Measurements from ENCODE around the gene GGCT. TPM values are rescaled to one million over a fixed set of nuclear protein-coding genes. Genes with fewer than 3 reads are reported as not detected.

Gene GGCT
- polyA plus RNA-seq, 1 donor (not counting 4 experiments of a cell fraction or from before 2014, with no cell fraction given): 59.8 TPM

GRCh38 chr7:30505174-30505697 is 607 bp upstream of the GGCT start:
- H3K79me2 ChIP-seq (ENCODE audit: control insufficient read depth, insufficient read depth, low read length): peaks cover 41% of the 10 kb centered on the region
- DNase-seq (ENCODE audit: low read depth, low spot score) (no peak), FAIRE-seq (no peak)
- H3K4me2 ChIP-seq (ENCODE audit: control insufficient read depth, extremely low read depth, insufficient read depth, low read depth, low read length): peak overlapping the region; percentile 100
- H3K9ac ChIP-seq (ENCODE audit: control insufficient read depth, extremely low read depth, insufficient read depth, low read length): peak overlapping the region; percentile 92
- no peaks in the 10 kb centered on the region for H3K9me3 ChIP-seq (ENCODE audit: control insufficient read depth, low read depth, low read length)
- H4K20me1 ChIP-seq (ENCODE audit: control insufficient read depth, extremely low read depth, insufficient read depth, low read length): no peaks in the 10 kb centered on the region
- peak overlapping the region; percentile 84 for H3K27ac ChIP-seq (ENCODE audit: control insufficient read depth, insufficient read depth, low read length)
- H3K4me3 ChIP-seq (ENCODE audit: control insufficient read depth in 2 of 3, extremely low read depth in 1 of 3, insufficient read depth in 2 of 3, low read depth in 1 of 3, low read length in 3 of 3): peak overlapping the region; percentile 74 to 93 (median 93)
- H3K4me1 ChIP-seq (ENCODE audit: control insufficient read depth, extremely low read depth, insufficient read depth, low read length): peaks cover 45% of the 10 kb centered on the region
- H3K9me1 ChIP-seq (ENCODE audit: control insufficient read depth, extremely low read depth, insufficient read depth, low read length): no peaks in the 10 kb centered on the region
- H3K27me3 ChIP-seq (ENCODE audit: control insufficient read depth, extremely low read depth, insufficient read depth, low read length): no peaks in the 10 kb centered on the region
- dilution Hi-C loops (cut with MboI; ENCODE audit: extremely low pct_ligation_motif_present, low sequenced_read_pairs): no loop called here
- peak overlapping the region; percentile 78 for H2AFZ ChIP-seq (ENCODE audit: control insufficient read depth, low read length)
- peaks cover 0 to 4% of the 10 kb centered on the region in 2 experiments for H3K36me3 ChIP-seq (ENCODE audit: control insufficient read depth in 2 of 2, extremely low read depth in 1 of 2, insufficient read depth in 2 of 2, low read length in 2 of 2)
- TF ChIP-seq CTCF (optimal IDR thresholded peaks at IDR 0.05 in 1 of 3, IDR thresholded peaks at IDR 0.05 in 1 of 3, conservative IDR thresholded peaks at IDR 0.05 in 1 of 3; ENCODE audit: extremely low read depth in 1 of 3, insufficient read depth in 2 of 3, low read length in 3 of 3) (peak in 1 of 3 experiments; percentile 15), EZH2 (IDR thresholded peaks at IDR 0.05; ENCODE audit: low read length) (no peak)

- peaks cover 45% of the 10 kb centered on the region for H3K79me2 ChIP-seq (ENCODE audit: control insufficient read depth, insufficient read depth, low read length)
- dilution Hi-C loops (cut with MboI; ENCODE audit: extremely low pct_ligation_motif_present, low sequenced_read_pairs): no loop called here
- H3K27ac ChIP-seq (ENCODE audit: control insufficient read depth, insufficient read depth, low read length): peak overlapping the region; percentile 84
- peak overlapping the region; percentile 92 for H3K9ac ChIP-seq (ENCODE audit: control insufficient read depth, extremely low read depth, insufficient read depth, low read length)
- peak overlapping the region; percentile 100 for H3K4me2 ChIP-seq (ENCODE audit: control insufficient read depth, extremely low read depth, insufficient read depth, low read depth, low read length)
- FAIRE-seq (no peak), DNase-seq (ENCODE audit: low read depth, low spot score) (no peak)
- H3K9me3 ChIP-seq (ENCODE audit: control insufficient read depth, low read depth, low read length): no peaks in the 10 kb centered on the region
- H3K4me1 ChIP-seq (ENCODE audit: control insufficient read depth, extremely low read depth, insufficient read depth, low read length): peaks cover 32% of the 10 kb centered on the region
- TF ChIP-seq EZH2 (IDR thresholded peaks at IDR 0.05; ENCODE audit: low read length) (no peak), CTCF (optimal IDR thresholded peaks at IDR 0.05 in 1 of 3, IDR thresholded peaks at IDR 0.05 in 1 of 3, conservative IDR thresholded peaks at IDR 0.05 in 1 of 3; ENCODE audit: extremely low read depth in 1 of 3, insufficient read depth in 2 of 3, low read length in 3 of 3) (no peak)
- no peaks in the 10 kb centered on the region for H3K9me1 ChIP-seq (ENCODE audit: control insufficient read depth, extremely low read depth, insufficient read depth, low read length)
- H4K20me1 ChIP-seq (ENCODE audit: control insufficient read depth, extremely low read depth, insufficient read depth, low read length): no peaks in the 10 kb centered on the region
- peaks cover 0 to 4% of the 10 kb centered on the region in 2 experiments for H3K36me3 ChIP-seq (ENCODE audit: control insufficient read depth in 2 of 2, extremely low read depth in 1 of 2, insufficient read depth in 2 of 2, low read length in 2 of 2)
- H2AFZ ChIP-seq (ENCODE audit: control insufficient read depth, low read length): peak overlapping the region; percentile 98
- H3K4me3 ChIP-seq (ENCODE audit: control insufficient read depth in 2 of 3, extremely low read depth in 1 of 3, insufficient read depth in 2 of 3, low read depth in 1 of 3, low read length in 3 of 3): peak overlapping the region; percentile 74 to 93 (median 93)
- H3K27me3 ChIP-seq (ENCODE audit: control insufficient read depth, extremely low read depth, insufficient read depth, low read length): no peaks in the 10 kb centered on the region
Observed at GRCh38 chr7:30503274-30504212, 1.1 kb downstream of the GGCT start.
